Measurements from ENCODE around the gene PCMTD2.

GRCh38 chr20:64234291-64234791 lies 21.2 kb upstream of the PCMTD2 start:
- TF ChIP-seq RAD21 (conservative IDR thresholded peaks at IDR 0.05 in 1 of 2, IDR thresholded peaks at IDR 0.05 in 1 of 2), result no peak
- TF ChIP-seq CTCF (IDR thresholded peaks at IDR 0.05), result no peak
- no peak for TF ChIP-seq CBX8 (IDR thresholded peaks at IDR 0.05)
- no peak for TF ChIP-seq MAFK (IDR thresholded peaks at IDR 0.05; ENCODE audit: partially characterized antibody)
- no peak for TF ChIP-seq NR3C1 (IDR thresholded peaks at IDR 0.05)
- TF ChIP-seq POLR2A (IDR thresholded peaks at IDR 0.05; ENCODE audit: low read length), result no peak
- TF ChIP-seq SREBF2 (IDR thresholded peaks at IDR 0.05), result no peak
- no peak for TF ChIP-seq CBX2 (IDR thresholded peaks at IDR 0.05; ENCODE audit: borderline replicate concordance, low read depth)
- TF ChIP-seq GATA3 (IDR thresholded peaks at IDR 0.05; ENCODE audit: borderline replicate concordance), result no peak
- no peak for TF ChIP-seq HOXA7 (CRISPR knock-in tag; IDR thresholded peaks at IDR 0.05)
- TF ChIP-seq CEBPB (IDR thresholded peaks at IDR 0.05), result no peak
- no peak for TF ChIP-seq EHMT2 (IDR thresholded peaks at IDR 0.05; ENCODE audit: low read depth)
- TF ChIP-seq NFE2L2 (conservative IDR thresholded peaks at IDR 0.05; ENCODE audit: low read length), result no peak
